Endothelial cell (in vitro differentiated cells): ENCODE measurements around the gene VNN1. TPM values are rescaled to one million over a fixed set of nuclear protein-coding genes. Genes with fewer than 3 reads are reported as not detected.

Experiments used
- DNase-seq: peaks from one replicate; pipeline ENCODE4 v3.0.0; 2021; ENCODE audit warnings: low spot score
- H3K27ac Mint-ChIP-seq: one replicate; pipeline ENCODE4 v1.8.0; 2021; ENCODE audit warnings: mixed read lengths, inconsistent platforms; ENCODE audit not compliant: unreplicated experiment
- H3K27me3 Mint-ChIP-seq: one replicate; pipeline ENCODE4 v1.8.0; 2021; ENCODE audit warnings: mild to moderate bottlenecking, moderate library complexity, mixed read lengths, inconsistent platforms; ENCODE audit not compliant: unreplicated experiment
- H3K36me3 Mint-ChIP-seq: one replicate; pipeline ENCODE4 v1.8.0; 2021; ENCODE audit warnings: mild to moderate bottlenecking, low read depth, mixed read lengths, inconsistent platforms; ENCODE audit not compliant: unreplicated experiment
- H3K4me1 Mint-ChIP-seq: one replicate; pipeline ENCODE4 v1.8.0; 2021; ENCODE audit warnings: mild to moderate bottlenecking, mixed read lengths, inconsistent platforms; ENCODE audit not compliant: unreplicated experiment
- H3K4me3 Mint-ChIP-seq: one replicate; pipeline ENCODE4 v1.8.0; 2021; ENCODE audit warnings: mild to moderate bottlenecking, mixed read lengths, inconsistent platforms; ENCODE audit not compliant: unreplicated experiment
- H3K9me3 Mint-ChIP-seq: one replicate; pipeline ENCODE4 v1.8.0; 2021; ENCODE audit warnings: mixed read lengths, inconsistent platforms; ENCODE audit not compliant: unreplicated experiment
- CTCF ChIP-seq: fragments of 200-600 bp; sonication (generic); IDR thresholded peaks from one replicate; pipeline ENCODE4 v1.5.0; 2021; ENCODE audit warnings: antibody characterized with exemption; ENCODE audit not compliant: unreplicated experiment
- total RNA-seq: library from RNA; stranded (reverse); fragmentation: NEBNext Ultra II Directional; extraction: Animal tissue kit (Norgen Biotek cat#: 25700); gene quantifications from one replicate; pipeline ENCODE4 v1.2.1, GENCODE V29; 2021; ENCODE audit not compliant: unreplicated experiment

The VNN1 gene
- total RNA-seq, 1 donor from 2014 or later, result 1.5 TPM

- TF ChIP-seq CTCF, result no peak
- no peak for DNase-seq
- Mint-ChIP-seq H3K4me3 (no peak overlapping the region), H3K9me3 (no peaks in the 10 kb centered on the region), H3K4me1 (peaks cover 2% of the 10 kb centered on the region), H3K27ac (no peak overlapping the region), H3K27me3 (no peaks in the 10 kb centered on the region), H3K36me3 (no peaks in the 10 kb centered on the region)
These were observed 2.2 kb upstream of the VNN1 start for GRCh38 chr6:132715881-132716637.

GRCh38 chr6:132715204-132715603 lies 1.3 kb upstream of the VNN1 start:
- no peak for TF ChIP-seq CTCF
- Mint-ChIP-seq H3K36me3 (no peaks in the 10 kb centered on the region), H3K4me1 (no peaks in the 10 kb centered on the region), H3K27ac (no peak overlapping the region), H3K4me3 (no peak overlapping the region), H3K27me3 (peaks cover 2% of the 10 kb centered on the region), H3K9me3 (no peaks in the 10 kb centered on the region)
- peak; percentile 62 for DNase-seq

GRCh38 chr6:132714160-132714559 lies 305 bp upstream of the VNN1 start:
- H3K36me3 Mint-ChIP-seq, result no peaks in the 10 kb centered on the region
- no peak for TF ChIP-seq CTCF
- no peak for DNase-seq
- H3K4me1 Mint-ChIP-seq, result no peaks in the 10 kb centered on the region
- no peak overlapping the region for H3K27ac Mint-ChIP-seq
- H3K9me3 Mint-ChIP-seq, result no peaks in the 10 kb centered on the region
- no peak overlapping the region for H3K4me3 Mint-ChIP-seq
- H3K27me3 Mint-ChIP-seq, result peaks cover 2% of the 10 kb centered on the region

- H3K4me3 Mint-ChIP-seq, result no peak overlapping the region
These were observed 1.5 kb downstream of the VNN1 start for GRCh38 chr6:132712366-132712765.

More at GRCh38 chr6:132712366-132712765, 1.5 kb downstream of the VNN1 start:
- H3K4me1 Mint-ChIP-seq, result no peaks in the 10 kb centered on the region
- no peak for DNase-seq
- H3K27ac Mint-ChIP-seq, result no peak overlapping the region
- peaks cover 2% of the 10 kb centered on the region for H3K27me3 Mint-ChIP-seq
- TF ChIP-seq CTCF, result no peak
- H3K9me3 Mint-ChIP-seq, result no peaks in the 10 kb centered on the region
- H3K36me3 Mint-ChIP-seq, result no peaks in the 10 kb centered on the region
